WERI-Rb-1 (cell line): ENCODE results near the gene ALKBH3.

ENCODE experiments used
- DNase-seq: peaks from one replicate; pipeline ENCODE4 v3.0.0-alpha.2; 2020
- H3K27ac ChIP-seq: fragments of 250-450 bp; sonication (Bioruptor Pico); 2 replicates; pipeline ENCODE4 v1.5.1; 2020; ENCODE audit warnings: mild to moderate bottlenecking, moderate library complexity
- H3K27me3 ChIP-seq: fragments of 250-450 bp; sonication (Bioruptor Pico); 2 replicates; pipeline ENCODE4 v1.5.1; 2021; ENCODE audit warnings: mild to moderate bottlenecking, low read depth, moderate library complexity; ENCODE audit not compliant: insufficient read depth, severe bottlenecking
- H3K36me3 ChIP-seq: fragments of 250-450 bp; sonication (Bioruptor Pico); 2 replicates; pipeline ENCODE4 v1.5.1; 2020; ENCODE audit warnings: mild to moderate bottlenecking, moderate library complexity
- H3K4me3 ChIP-seq: 2 replicates; pipeline ENCODE4 v1.5.1; 2011; ENCODE audit warnings: low read depth, mild to moderate bottlenecking, control low read depth, low read length
- H3K9me3 ChIP-seq: fragments of 250-450 bp; sonication (Bioruptor Pico); 2 replicates; pipeline ENCODE4 v1.5.1; 2021; ENCODE audit warnings: mild to moderate bottlenecking, moderate library complexity; ENCODE audit not compliant: severe bottlenecking
- CTCF ChIP-seq: IDR thresholded peaks from 2 replicates; pipeline ENCODE4 v1.5.1; 2011; ENCODE audit warnings: low read depth, mild to moderate bottlenecking, control low read depth, inconsistent platforms, low read length

ALKBH3 gene

GRCh38 chr11:43959321-43959995 lies 78.8 kb downstream of the ALKBH3 start:
- no peak overlapping the region for H3K4me3 ChIP-seq
- H3K9me3 ChIP-seq, result no peaks in the 10 kb centered on the region
- H3K27me3 ChIP-seq, result no peaks in the 10 kb centered on the region
- no peak for TF ChIP-seq CTCF
- no peak for DNase-seq
- no peak overlapping the region for H3K27ac ChIP-seq
- H3K36me3 ChIP-seq, result no peaks in the 10 kb centered on the region

GRCh38 chr11:43962383-43963278 lies 82.0 kb downstream of the ALKBH3 start:
- no peaks in the 10 kb centered on the region for H3K27me3 ChIP-seq
- no peaks in the 10 kb centered on the region for H3K9me3 ChIP-seq
- H3K4me3 ChIP-seq, result no peak overlapping the region
- no peak overlapping the region for H3K27ac ChIP-seq
- TF ChIP-seq CTCF, result no peak
- H3K36me3 ChIP-seq, result no peaks in the 10 kb centered on the region
- no peak for DNase-seq

GRCh38 chr11:43963279-43963620 lies 82.6 kb downstream of the ALKBH3 start:
- no peak for DNase-seq

GRCh38 chr11:43967661-43968060 lies 87.0 kb downstream of the ALKBH3 start:
- H3K27me3 ChIP-seq, result no peaks in the 10 kb centered on the region
- no peak for TF ChIP-seq CTCF

More at GRCh38 chr11:43963279-43963620, 82.6 kb downstream of the ALKBH3 start:
- no peak overlapping the region for H3K4me3 ChIP-seq
- H3K27ac ChIP-seq, result no peak overlapping the region
- no peak for TF ChIP-seq CTCF
- H3K36me3 ChIP-seq, result no peaks in the 10 kb centered on the region
- no peaks in the 10 kb centered on the region for H3K27me3 ChIP-seq
- no peaks in the 10 kb centered on the region for H3K9me3 ChIP-seq

GRCh38 chr11:43968719-43969118 lies 88.1 kb downstream of the ALKBH3 start:
- H3K27me3 ChIP-seq, result no peaks in the 10 kb centered on the region
- no peak overlapping the region for H3K27ac ChIP-seq
- no peaks in the 10 kb centered on the region for H3K36me3 ChIP-seq
- H3K9me3 ChIP-seq, result no peaks in the 10 kb centered on the region
- no peak for TF ChIP-seq CTCF
- DNase-seq, result no peak
- no peak overlapping the region for H3K4me3 ChIP-seq

More at GRCh38 chr11:43967661-43968060, 87.0 kb downstream of the ALKBH3 start:
- H3K27ac ChIP-seq, result no peak overlapping the region
- DNase-seq, result no peak
- no peaks in the 10 kb centered on the region for H3K9me3 ChIP-seq
- no peaks in the 10 kb centered on the region for H3K36me3 ChIP-seq
- H3K4me3 ChIP-seq, result no peak overlapping the region
